GM12878 (cell line): ENCODE results near the gene NEK10. TPM values are rescaled to one million over a fixed set of nuclear protein-coding genes. Genes with fewer than 3 reads are reported as not detected.

ENCODE experiments used
- ATAC-seq: fragments of 200-7000 bp; cut with Tn5 transposase; 3 replicates; pipeline ENCODE4 v1.9.1; 2020; ENCODE audit warnings: mild to moderate bottlenecking, moderate library complexity
- BruUV-seq: library from RNA; stranded (reverse); fragments of 400-500 nt; replicated peaks from 2 replicates; lab custom pipeline; 2021; lab: Mats Ljungman, UMichigan
- CTCF ChIA-PET: fragments of 300-600 bp; sonication (Branson Sonifier 250); formaldehyde crosslinking; extraction: SDS; loops from one replicate; lab custom pipeline; 2021; ENCODE audit warnings: inconsistent platforms; lab: Yijun Ruan, JAX
- POLR2A ChIA-PET: fragments of 350-600 bp; formaldehyde crosslinking; extraction: SDS; loops from one replicate; lab custom pipeline; 2021; ENCODE audit warnings: inconsistent platforms; lab: Charles Lee
- RAD21 ChIA-PET: fragments of 300-600 bp; sonication (Branson Sonifier 250); formaldehyde crosslinking; loops from one replicate; lab custom pipeline; 2023; ENCODE audit warnings: antibody characterized with exemption; ENCODE audit not compliant: unreplicated experiment; lab: Charles Lee
- SMC1A ChIA-PET: fragments of 300-600 bp; sonication (Branson Sonifier 250); formaldehyde crosslinking; loops from one replicate; lab custom pipeline; 2023; ENCODE audit not compliant: unreplicated experiment, uncharacterized antibody; lab: Charles Lee
- DNase-seq: peaks from one replicate; pipeline ENCODE4 v3.0.0-alpha.2; 2011; ENCODE audit warnings: low read depth, low spot score
- FAIRE-seq: peaks from 3 replicates; lab custom pipeline; 2011; peaks lifted over from hg19 to GRCh38; lab: Jason Lieb, UNC
- H2AFZ ChIP-seq: 2 replicates; pipeline ENCODE4 v1.6.0; 2011; ENCODE audit warnings: low read depth, low read length, control low read depth; ENCODE audit not compliant: control insufficient read depth
- H3K27ac ChIP-seq: 2 replicates; pipeline ENCODE4 v1.5.1; 2011; ENCODE audit warnings: control low read depth; ENCODE audit not compliant: control insufficient read depth, insufficient read depth
- H3K27me3 ChIP-seq, 2 experiments: replicated peaks in 1 of 2; 2 replicates each; pipeline versions ENCODE4 v1.6.0 to v1.6.1; 2011; ENCODE audit warnings: low read length in 1 of 2; ENCODE audit not compliant: control insufficient read depth in 2 of 2, insufficient read depth in 2 of 2
- H3K36me3 ChIP-seq, 2 experiments: 2 replicates each; pipeline ENCODE4 v1.5.1; 2011; ENCODE audit warnings: low read length in 1 of 2; ENCODE audit not compliant: control insufficient read depth in 2 of 2, insufficient read depth in 2 of 2
- H3K4me1 ChIP-seq: 2 replicates; pipeline ENCODE4 v1.6.1; 2011; ENCODE audit warnings: mild to moderate bottlenecking, low read length, moderate library complexity, mixed read lengths; ENCODE audit not compliant: control insufficient read depth, insufficient read depth
- H3K4me2 ChIP-seq: 2 replicates; pipeline ENCODE4 v1.6.0; 2011; ENCODE audit warnings: control low read depth; ENCODE audit not compliant: control insufficient read depth, insufficient read depth
- H3K4me3 ChIP-seq: fragments of 200-600 bp; sonication (generic); 2 replicates; pipeline ENCODE4 v1.5.1; 2016
- H3K79me2 ChIP-seq: 2 replicates; pipeline ENCODE4 v1.6.0; 2011; ENCODE audit warnings: low read length; ENCODE audit not compliant: control insufficient read depth, insufficient read depth
- H3K9ac ChIP-seq: 2 replicates; pipeline ENCODE4 v1.8.0; 2011; ENCODE audit warnings: low read length, control low read depth, mixed read lengths; ENCODE audit not compliant: control insufficient read depth, insufficient read depth
- H3K9me3 ChIP-seq: replicated peaks from 3 replicates; pipeline ENCODE4 v1.5.1; 2011; ENCODE audit warnings: mild to moderate bottlenecking, low read length; ENCODE audit not compliant: control insufficient read depth, insufficient read depth
- H4K20me1 ChIP-seq: 2 replicates; pipeline ENCODE4 v1.6.0; 2011; ENCODE audit not compliant: control insufficient read depth, insufficient read depth
- EED ChIP-seq: sonication (generic); IDR thresholded peaks from 2 replicates; pipeline ENCODE4 v1.6.1; 2016; ENCODE audit warnings: antibody characterized with exemption, low read depth
- ETV6 ChIP-seq, 2 experiments: fragments of 450-650 bp in 1 of 2; IDR thresholded peaks in 1 of 2; conservative IDR thresholded peaks in 1 of 2; 2 replicates each; pipeline ENCODE4 v1.6.1; 2014; ENCODE audit warnings: antibody characterized with exemption in 1 of 2, borderline replicate concordance in 1 of 2, low read depth in 1 of 2, mild to moderate bottlenecking in 1 of 2, moderate library complexity in 1 of 2
- KAT2A ChIP-seq: conservative IDR thresholded peaks from 2 replicates; pipeline ENCODE4 v1.6.1; 2011; ENCODE audit warnings: low read depth, low read length; ENCODE audit not compliant: control insufficient read depth
- PBX3 ChIP-seq: IDR thresholded peaks from 2 replicates; pipeline ENCODE4 v1.6.1; 2011; ENCODE audit warnings: mild to moderate bottlenecking, low read depth, low read length, moderate library complexity; ENCODE audit not compliant: insufficient replicate concordance
- ZNF592 ChIP-seq: fragments of 450-650 bp; IDR thresholded peaks from 2 replicates; pipeline ENCODE4 v1.6.1; 2017; ENCODE audit warnings: mild to moderate bottlenecking, moderate library complexity
- WGBS: methylation state at CpG from one replicate; pipeline ENCODE4 v1.1.6; 2016; ENCODE audit warnings: low lambda C conversion rate; ENCODE audit not compliant: insufficient replicate concordance, insufficient coverage; ENCODE audit errors: missing lambda C conversion rate; 5-methylcytosine and 5-hydroxymethylcytosine counted together
- in situ Hi-C: fragments of 300-500 bp; cut with MboI; formaldehyde crosslinking; loops from 9 replicates; pipeline ENCODE4 v1.14.3; 2018; ENCODE audit warnings: mixed read lengths
- intact Hi-C: fragments of 100-400 bp; cut with micrococcal nuclease; formaldehyde crosslinking; loops from one replicate; pipeline ENCODE4 v1.14.2; 2022; ENCODE audit not compliant: unreplicated experiment
- polyA plus RNA-seq, 11 experiments: library from polyadenylated mRNA; depleted of rRNA in 4 of 11; unstranded in 6 of 11; stranded (reverse) in 5 of 11; fragments of >200 nt; fragmentation: Nextera tagmentation in 4 of 11; fragmentation: Illumina TruSeq in 1 of 11; extraction: Ambion mirVana in 4 of 11; extraction: Trizol in 1 of 11; gene quantifications; 1 replicate in 1 of 11; 2 replicates in 10 of 11; pipeline versions ENCODE4 v1.2.1 to v1.2.3, GENCODE V29; 2011 to 2016; ENCODE audit warnings: inconsistent platforms in 2 of 11, missing spikeins in 2 of 11, low read depth in 1 of 11
- total RNA-seq, 4 experiments: library from RNA; depleted of rRNA in 3 of 4; stranded (reverse); fragments of >200 nt in 3 of 4; fragmentation: Illumina TruSeq in 1 of 4; extraction: Trizol in 1 of 4; gene quantifications; 2 replicates each; pipeline versions ENCODE4 v1.2.1 to v1.2.3, GENCODE V29; 2013 to 2021
- TF ChIP-seq, protein P1 (sequence below), 3 experiments: IDR thresholded peaks in 2 of 3; conservative IDR thresholded peaks in 1 of 3; 2 replicates each; pipeline ENCODE4 v1.5.1; 2011; ENCODE audit warnings: low read depth in 3 of 3, low read length in 3 of 3, mild to moderate bottlenecking in 3 of 3, control low read depth in 2 of 3, moderate library complexity in 2 of 3, inconsistent platforms in 1 of 3, mixed read lengths in 1 of 3; ENCODE audit not compliant: control insufficient read depth in 2 of 3, insufficient read depth in 1 of 3; ENCODE audit errors: extremely low read depth in 1 of 3

NEK10 gene
- total and polyA plus RNA-seq, 10 of the 15 experiments (the other 5 are each of a cell fraction or from before 2014, with no cell fraction given), result 0.06 to 0.40 (median 0.16) TPM; not detected in 2

DNA sequence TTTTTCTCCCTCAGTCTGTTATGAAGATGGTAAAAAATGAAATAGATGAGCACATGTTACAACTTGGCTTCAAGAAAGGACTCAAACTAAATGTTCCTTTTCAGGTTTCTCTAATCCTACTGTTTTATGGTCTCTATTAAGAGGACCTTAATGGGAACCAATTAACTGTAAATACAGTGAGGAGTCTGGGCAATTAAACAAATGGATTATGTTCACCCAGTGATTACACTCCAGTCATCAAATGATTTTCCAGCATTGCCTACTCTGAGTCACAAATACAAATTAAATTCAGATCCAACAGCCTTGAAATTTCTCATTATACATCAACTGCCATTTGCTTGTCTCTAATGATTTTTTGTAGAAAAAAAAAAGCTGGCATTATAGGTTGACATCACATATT lies 129.2 kb downstream of the NEK10 start:
- ChIA-PET CTCF (no interaction called here), POLR2A (no interaction called here), SMC1A (no interaction called here), RAD21 (no interaction called here)
- in situ Hi-C loops, result no loop called here
- DNase-seq (no peak), FAIRE-seq (no peak), ATAC-seq (no peak)
- Histone ChIP-seq H3K9me3 (no peaks in the 10 kb centered on the region; the same call in 2 of the 3 replicates), H3K4me3 (no peak overlapping the region), H3K36me3 (no peaks in the 10 kb centered on the region), H2AFZ (no peak overlapping the region), H3K9ac (no peak overlapping the region), H3K27ac (no peak overlapping the region), H3K79me2 (no peaks in the 10 kb centered on the region), H3K27me3 (no peaks in the 10 kb centered on the region), H4K20me1 (no peaks in the 10 kb centered on the region), H3K4me1 (no peaks in the 10 kb centered on the region), H3K4me2 (no peak overlapping the region)
- BruUV-seq, result no TSS peak
- intact Hi-C loops, result no loop called here
- TF ChIP-seq PBX3, result no peak
- TF ChIP-seq KAT2A, result no peak
- no peak for TF ChIP-seq EED

DNA sequence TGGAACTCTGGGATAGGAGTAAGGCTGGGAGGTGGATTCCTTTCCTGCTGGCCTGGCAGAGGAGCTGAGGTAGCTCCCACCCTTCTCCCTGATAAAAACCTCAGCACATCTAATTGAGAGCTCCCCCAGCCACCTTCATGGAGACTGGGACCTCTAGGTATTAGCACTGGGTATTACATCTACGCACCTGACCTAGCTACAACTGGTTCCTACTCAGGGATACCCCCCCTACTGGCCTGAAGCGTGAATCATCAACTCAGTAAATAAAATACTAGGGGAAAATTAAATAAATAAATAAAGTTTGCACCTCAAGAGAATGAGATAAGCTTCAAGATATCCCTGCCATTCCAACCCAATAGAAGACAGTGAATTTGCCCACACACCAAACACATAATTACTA lies 140.4 kb downstream of the NEK10 start:
- ATAC-seq, result peak; percentile 75
- no peak overlapping the region for H3K27ac ChIP-seq
- BruUV-seq, result no TSS peak
- H4K20me1 ChIP-seq, result no peaks in the 10 kb centered on the region
- H3K9me3 ChIP-seq, result no peaks in the 10 kb centered on the region
- POLR2A ChIA-PET, result no interaction called here
- in situ Hi-C loops (no loop called here), intact Hi-C loops (no loop called here)
- H3K27me3 ChIP-seq, result no peaks in the 10 kb centered on the region
- no peak overlapping the region for H3K4me2 ChIP-seq
- RAD21 ChIA-PET, result interaction anchor here (1.6 kb wide), 1 partner anchor 14 kb away, joined by 3 read pairs; no protein-coding TSS in a partner anchor
- no peak for FAIRE-seq
- H3K4me3 ChIP-seq, result no peak overlapping the region
- DNase-seq, result no peak
- TF ChIP-seq, protein P1, sequence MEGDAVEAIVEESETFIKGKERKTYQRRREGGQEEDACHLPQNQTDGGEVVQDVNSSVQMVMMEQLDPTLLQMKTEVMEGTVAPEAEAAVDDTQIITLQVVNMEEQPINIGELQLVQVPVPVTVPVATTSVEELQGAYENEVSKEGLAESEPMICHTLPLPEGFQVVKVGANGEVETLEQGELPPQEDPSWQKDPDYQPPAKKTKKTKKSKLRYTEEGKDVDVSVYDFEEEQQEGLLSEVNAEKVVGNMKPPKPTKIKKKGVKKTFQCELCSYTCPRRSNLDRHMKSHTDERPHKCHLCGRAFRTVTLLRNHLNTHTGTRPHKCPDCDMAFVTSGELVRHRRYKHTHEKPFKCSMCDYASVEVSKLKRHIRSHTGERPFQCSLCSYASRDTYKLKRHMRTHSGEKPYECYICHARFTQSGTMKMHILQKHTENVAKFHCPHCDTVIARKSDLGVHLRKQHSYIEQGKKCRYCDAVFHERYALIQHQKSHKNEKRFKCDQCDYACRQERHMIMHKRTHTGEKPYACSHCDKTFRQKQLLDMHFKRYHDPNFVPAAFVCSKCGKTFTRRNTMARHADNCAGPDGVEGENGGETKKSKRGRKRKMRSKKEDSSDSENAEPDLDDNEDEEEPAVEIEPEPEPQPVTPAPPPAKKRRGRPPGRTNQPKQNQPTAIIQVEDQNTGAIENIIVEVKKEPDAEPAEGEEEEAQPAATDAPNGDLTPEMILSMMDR (IDR thresholded peaks at IDR 0.05 in 2 of 3, conservative IDR thresholded peaks at IDR 0.05 in 1 of 3; ENCODE audit: control insufficient read depth in 2 of 3, extremely low read depth in 1 of 3, insufficient read depth in 1 of 3, low read depth in 3 of 3, low read length in 3 of 3), result peak in 1 of 3 experiments; percentile 24; a peak in 2 of 6 replicates
- TF ChIP-seq ZNF592 (no peak), ETV6 (conservative IDR thresholded peaks at IDR 0.05 in 1 of 2, IDR thresholded peaks at IDR 0.05 in 1 of 2; ENCODE audit: borderline replicate concordance in 1 of 2, low read depth in 1 of 2) (no peak)
- SMC1A ChIA-PET, result interaction anchor here (0.7 to 1.4 kb wide), 2 partner anchors 9 to 94 kb away, joined by 3 to 7 read pairs; no protein-coding TSS in a partner anchor
- no peaks in the 10 kb centered on the region for H3K4me1 ChIP-seq
- CTCF ChIA-PET, result interaction anchor here (0.6 to 1.5 kb wide), 4 partner anchors 90 to 111 kb away, joined by 3 to 4 read pairs (median 4); no protein-coding TSS in a partner anchor
- no peaks in the 10 kb centered on the region for H3K79me2 ChIP-seq
- WGBS, result 0% methylated on average over 2 of the region's 2 CpGs
- H3K9ac ChIP-seq, result no peak overlapping the region
- no peak overlapping the region for H2AFZ ChIP-seq
- no peaks in the 10 kb centered on the region for H3K36me3 ChIP-seq
